GM20431 (cell line): Measurements from ENCODE around the gene RAC2.

ENCODE experiments used
- in situ Hi-C: fragments of 300-500 bp; cut with MseI, MboI; formaldehyde crosslinking; loops from one replicate; pipeline ENCODE4 v1.15.0; 2020; ENCODE audit warnings: low sequenced_read_pairs; ENCODE audit not compliant: unreplicated experiment

RAC2 gene

GRCh38 chr22:37194750-37195149, 49.3 kb downstream of the RAC2 start:
- in situ Hi-C loops, result no loop called here

- in situ Hi-C loops, result no loop called here
Measured at GRCh38 chr22:37193629-37194191, 50.4 kb downstream of the RAC2 start.

- in situ Hi-C loops, result no loop called here
Measured at GRCh38 chr22:37192741-37193140, 51.3 kb downstream of the RAC2 start.

- in situ Hi-C loops, result no loop called here
Measured at GRCh38 chr22:37192204-37192603, 51.9 kb downstream of the RAC2 start.

- in situ Hi-C loops, result no loop called here
Measured at GRCh38 chr22:37190262-37190780, 53.7 kb downstream of the RAC2 start.

GRCh38 chr22:37188901-37189466, 55.1 kb downstream of the RAC2 start:
- in situ Hi-C loops, result no loop called here

- in situ Hi-C loops, result no loop called here
Measured at GRCh38 chr22:37187891-37188761, 55.9 kb downstream of the RAC2 start, which contains the start of gene C1QTNF6. Gene C1QTNF6, minus strand, starts transcription at chr22:37188247. Its CDS starts 34 bp downstream, at chr22:37188213.

- in situ Hi-C loops, result no loop called here
Measured at GRCh38 chr22:37187552-37187890, 56.5 kb downstream of the RAC2 start.

GRCh38 chr22:37186997-37187522, 57.0 kb downstream of the RAC2 start:
- in situ Hi-C loops, result no loop called here

- in situ Hi-C loops, result no loop called here
Measured at GRCh38 chr22:37186228-37186996, 57.7 kb downstream of the RAC2 start.

GRCh38 chr22:37185646-37186227, 58.3 kb downstream of the RAC2 start:
- in situ Hi-C loops, result no loop called here

GRCh38 chr22:37184816-37185541, 59.1 kb downstream of the RAC2 start:
- in situ Hi-C loops, result no loop called here

GRCh38 chr22:37184380-37184755, 59.7 kb downstream of the RAC2 start:
- in situ Hi-C loops, result no loop called here

GRCh38 chr22:37183432-37184379, 60.4 kb downstream of the RAC2 start:
- in situ Hi-C loops, result no loop called here

GRCh38 chr22:37182949-37183245, 61.2 kb downstream of the RAC2 start:
- in situ Hi-C loops, result no loop called here

- in situ Hi-C loops, result no loop called here
Measured at GRCh38 chr22:37182101-37182948, 61.7 kb downstream of the RAC2 start.

- in situ Hi-C loops, result no loop called here
Measured at GRCh38 chr22:37181681-37182080, 62.4 kb downstream of the RAC2 start.
